HG02763 (cell line): ENCODE measurements around the gene TPST2.

Source experiments
- ATAC-seq: cut with Tn5 transposase; IDR thresholded peaks from one replicate; pipeline ENCODE4 v1.9.1; 2021; ENCODE audit warnings: mild to moderate bottlenecking, moderate library complexity; ENCODE audit not compliant: unreplicated experiment

Gene TPST2

GRCh38 chr22:26503758-26504157 is 86.2 kb downstream of the TPST2 start:
- no peak for ATAC-seq

DNA sequence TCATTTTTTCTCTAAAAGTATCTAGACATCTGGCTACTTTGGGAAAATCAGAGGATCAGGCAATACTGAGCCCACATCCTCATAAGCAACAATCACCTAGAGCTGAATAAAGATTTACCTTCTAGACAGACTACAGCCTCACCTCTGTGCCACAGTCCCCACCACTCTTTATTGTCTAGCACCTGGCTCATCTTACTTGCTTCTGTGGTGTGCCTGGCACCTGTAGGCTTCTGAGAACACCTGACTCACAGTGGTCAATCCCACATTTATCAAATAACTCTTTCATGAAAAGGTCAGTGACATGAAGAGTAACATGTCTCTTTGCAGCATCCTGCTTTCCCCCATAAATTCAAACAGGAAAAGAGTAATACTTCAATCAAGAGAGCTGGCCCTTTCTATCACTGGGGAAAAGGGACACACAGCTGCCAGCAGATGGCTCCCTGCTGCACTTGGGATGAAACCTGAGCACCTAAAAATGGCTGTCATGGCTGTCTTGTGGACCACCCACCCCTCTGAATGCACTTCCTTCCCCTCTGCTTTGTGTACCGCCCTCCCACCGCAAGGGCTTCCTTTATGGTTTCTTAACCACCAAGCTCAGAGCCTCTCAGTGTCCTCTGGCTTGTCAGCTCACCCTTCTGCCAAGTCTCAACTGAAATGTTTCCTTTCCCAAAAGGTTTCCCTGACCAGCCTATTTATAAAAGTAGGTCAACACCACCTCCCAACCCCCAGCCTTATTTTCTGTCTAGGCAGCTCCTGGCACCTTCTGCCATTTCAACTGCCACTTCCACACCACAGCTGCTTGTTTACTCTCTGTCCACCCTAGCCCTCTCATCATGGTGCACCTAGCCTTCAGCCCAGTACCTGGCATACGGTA is 87.0 kb downstream of the TPST2 start:
- ATAC-seq, result no peak

DNA sequence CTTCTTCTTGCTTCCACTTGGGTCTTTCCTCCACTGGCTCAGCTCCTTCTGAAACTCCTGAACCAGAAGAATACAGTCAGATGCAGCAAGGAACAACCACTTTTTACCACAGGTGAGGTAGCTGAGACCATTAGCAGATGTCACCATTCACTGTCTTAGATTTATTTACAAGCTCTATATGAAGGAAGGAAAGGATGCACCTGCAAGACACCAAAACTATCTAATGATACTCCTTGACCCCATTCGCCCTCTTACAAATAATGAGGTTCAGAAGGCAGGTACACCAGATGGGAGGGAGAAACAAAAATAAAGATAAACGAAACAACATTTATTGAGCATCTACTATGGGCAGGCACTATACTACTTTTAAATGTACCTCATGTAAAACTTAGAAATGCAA is 87.9 kb downstream of the TPST2 start:
- no peak for ATAC-seq

GRCh38 chr22:26499188-26499703 is 90.7 kb downstream of the TPST2 start:
- no peak for ATAC-seq

DNA sequence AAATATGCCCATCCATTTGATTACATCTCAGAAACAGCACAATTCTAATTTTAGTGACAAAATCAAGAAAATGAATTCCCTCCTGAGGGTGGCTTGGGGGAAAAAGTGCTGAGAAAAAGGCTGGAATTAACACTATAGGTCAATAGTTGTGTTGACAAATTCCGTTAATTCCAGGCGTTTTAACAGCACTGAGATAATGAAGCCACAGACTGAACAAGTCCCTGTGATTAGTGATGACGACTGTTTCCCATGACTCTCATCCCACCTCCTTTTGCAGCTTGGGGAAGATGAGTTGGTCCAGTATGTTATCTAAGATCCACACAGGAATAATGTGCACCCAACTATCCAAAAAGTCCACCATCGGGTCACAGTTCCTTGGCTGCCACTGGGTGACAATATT is 93.5 kb downstream of the TPST2 start:
- no peak for ATAC-seq

- ATAC-seq, result no peak
Observed at GRCh38 chr22:26494506-26494905, 95.4 kb downstream of the TPST2 start.

- no peak for ATAC-seq
Observed at GRCh38 chr22:26492220-26492619, 97.7 kb downstream of the TPST2 start.

DNA sequence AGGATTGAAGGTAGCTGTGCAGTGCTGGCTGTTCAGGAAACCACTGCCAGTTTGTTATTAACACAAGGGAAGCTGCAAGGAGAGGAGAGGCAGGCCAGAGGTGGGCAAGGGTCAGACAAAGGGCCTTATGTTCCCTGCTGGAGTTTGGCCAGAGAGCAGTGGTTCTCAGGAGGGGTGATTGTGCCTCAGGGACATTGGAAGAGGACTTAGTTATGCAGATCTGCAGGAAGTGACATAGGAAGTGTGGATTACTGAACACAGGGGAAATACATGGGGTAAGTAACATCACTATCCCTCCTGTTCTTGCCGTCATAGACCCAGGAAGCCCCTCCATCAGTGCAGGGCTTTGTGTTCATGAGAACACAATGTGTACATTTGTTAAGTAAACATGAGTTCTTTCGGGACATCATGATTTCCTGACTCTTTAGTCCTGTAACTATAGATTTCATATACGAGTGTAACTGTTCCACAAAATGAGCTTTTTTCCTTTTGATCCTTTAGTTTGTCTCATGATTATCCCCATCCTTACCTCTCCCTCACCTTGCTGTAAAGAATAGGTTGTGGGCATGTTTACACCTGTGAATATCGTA is 100.4 kb downstream of the TPST2 start:
- ATAC-seq, result no peak

DNA sequence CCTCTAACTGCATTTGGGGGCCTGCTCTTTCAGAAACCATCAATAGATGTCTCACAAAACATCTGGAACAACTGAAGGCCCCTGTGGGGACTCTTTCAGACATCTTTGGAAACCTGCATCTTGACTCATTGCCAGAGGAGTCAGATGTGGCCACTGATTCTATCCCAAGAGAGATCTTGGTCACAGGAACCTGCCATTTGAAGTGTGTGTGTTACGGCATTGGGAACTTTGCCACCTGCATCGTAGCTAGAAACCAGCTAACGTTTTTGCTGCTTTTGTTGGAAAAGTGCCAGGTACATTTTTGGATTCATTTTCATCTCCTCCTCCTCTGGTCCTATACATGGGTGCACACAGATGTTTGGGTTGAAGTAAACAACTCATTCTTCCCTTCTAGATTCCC is 101.9 kb downstream of the TPST2 start:
- ATAC-seq, result no peak

GRCh38 chr22:26486394-26486793 is 103.5 kb downstream of the TPST2 start:
- no peak for ATAC-seq

DNA sequence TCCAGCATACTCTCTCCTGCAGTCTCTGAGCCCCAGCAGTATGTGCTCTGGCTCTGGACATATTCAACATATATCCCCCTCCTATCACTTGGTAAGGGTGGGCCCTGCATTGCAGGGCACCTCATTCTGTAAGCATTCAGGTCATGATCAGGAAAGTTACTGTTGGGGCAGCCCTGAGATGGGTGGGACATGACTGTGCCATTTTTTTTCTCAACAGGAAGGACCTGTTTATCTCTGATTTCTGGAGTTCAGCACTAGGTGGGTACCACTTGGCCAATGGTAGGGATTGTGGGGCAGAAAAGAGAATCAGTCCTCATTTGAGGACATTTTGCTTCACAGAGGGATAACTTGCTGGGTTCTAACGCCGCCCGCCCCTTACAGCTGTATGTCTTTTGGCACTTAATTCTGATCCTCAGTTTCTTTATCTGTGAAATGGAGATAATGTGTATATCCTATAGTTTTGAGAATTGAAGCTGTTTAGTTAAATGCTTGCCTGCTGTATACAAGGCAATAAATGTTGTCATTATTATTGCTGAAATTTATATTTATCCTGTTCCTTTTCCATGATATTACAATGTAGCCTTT is 104.0 kb downstream of the TPST2 start:
- no peak for ATAC-seq

DNA sequence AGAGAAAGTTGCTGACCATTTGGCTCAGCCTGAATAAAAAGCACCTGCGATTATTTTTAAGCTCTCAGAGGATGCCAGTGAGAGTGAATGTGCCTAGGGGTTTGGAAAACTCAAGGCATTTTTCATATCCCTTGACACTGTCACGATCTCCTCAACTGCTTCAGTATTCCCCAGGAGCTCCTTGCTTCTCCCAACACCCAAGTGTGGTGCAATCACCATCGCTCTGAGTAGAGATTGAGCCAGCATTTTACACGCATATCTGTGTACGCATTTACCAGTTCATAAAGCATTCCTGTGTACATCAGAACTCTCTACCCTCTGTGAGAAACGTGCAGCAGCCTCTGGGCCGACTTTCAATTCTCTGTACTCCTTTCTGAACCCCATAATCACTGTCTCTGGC is 104.9 kb downstream of the TPST2 start:
- ATAC-seq, result no peak

GRCh38 chr22:26484360-26484706 is 105.6 kb downstream of the TPST2 start:
- ATAC-seq, result no peak

- ATAC-seq, result peak; percentile 79
Observed at GRCh38 chr22:26483439-26484359, 106.2 kb downstream of the TPST2 start, which contains the start of the genes HPS4 and SRRD. TSS of gene HPS4 (minus strand) at chr22:26483783. CDS start at chr22:26481762, 2,021 bp downstream. TSS of gene SRRD (plus strand) at chr22:26483877. CDS start at chr22:26483891, 14 bp downstream.

- ATAC-seq, result no peak
Observed at GRCh38 chr22:26483043-26483438, 106.9 kb downstream of the TPST2 start.

DNA sequence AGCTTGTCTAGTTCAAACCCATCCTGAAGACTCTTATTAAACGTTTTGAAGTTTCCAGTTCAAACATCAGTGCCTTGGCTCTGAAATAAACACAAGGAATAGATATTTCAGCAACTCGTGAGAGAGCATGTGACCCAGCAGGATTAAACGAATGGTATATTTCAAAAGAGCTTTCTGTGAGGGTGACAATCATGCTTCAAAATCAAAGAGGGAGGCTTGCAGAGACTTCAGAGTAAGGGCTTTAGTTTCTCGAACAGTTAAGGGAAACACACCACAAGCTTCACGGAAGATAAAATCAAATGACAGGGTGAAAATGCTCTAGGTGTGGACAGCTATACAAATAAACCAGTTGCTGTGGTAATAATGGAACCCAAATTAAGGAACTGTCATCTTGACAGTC is 107.8 kb downstream of the TPST2 start:
- ATAC-seq, result no peak

DNA sequence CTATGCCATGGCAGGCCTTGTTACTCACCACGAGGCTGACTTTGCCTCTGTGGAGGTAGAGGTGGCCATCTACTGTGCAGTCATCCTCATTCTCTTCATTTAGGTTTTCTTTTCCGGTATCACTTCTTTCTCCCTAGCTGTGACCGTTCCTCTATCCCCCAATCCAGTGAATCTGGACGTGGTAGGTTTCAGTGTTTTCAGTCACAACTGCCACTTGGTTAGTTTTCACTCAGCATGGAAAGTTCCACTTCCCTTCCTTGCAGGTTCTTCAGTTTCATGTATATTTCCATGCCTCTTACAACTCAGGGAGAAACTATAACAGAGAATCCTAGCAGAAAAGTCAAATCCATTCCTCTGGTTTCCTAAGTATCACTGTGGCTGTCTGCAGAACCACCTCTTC is 108.2 kb downstream of the TPST2 start:
- ATAC-seq, result no peak

- ATAC-seq, result no peak
Observed at GRCh38 chr22:26481112-26481693, 108.7 kb downstream of the TPST2 start.

- no peak for ATAC-seq
Observed at GRCh38 chr22:26480611-26480932, 109.4 kb downstream of the TPST2 start.

DNA sequence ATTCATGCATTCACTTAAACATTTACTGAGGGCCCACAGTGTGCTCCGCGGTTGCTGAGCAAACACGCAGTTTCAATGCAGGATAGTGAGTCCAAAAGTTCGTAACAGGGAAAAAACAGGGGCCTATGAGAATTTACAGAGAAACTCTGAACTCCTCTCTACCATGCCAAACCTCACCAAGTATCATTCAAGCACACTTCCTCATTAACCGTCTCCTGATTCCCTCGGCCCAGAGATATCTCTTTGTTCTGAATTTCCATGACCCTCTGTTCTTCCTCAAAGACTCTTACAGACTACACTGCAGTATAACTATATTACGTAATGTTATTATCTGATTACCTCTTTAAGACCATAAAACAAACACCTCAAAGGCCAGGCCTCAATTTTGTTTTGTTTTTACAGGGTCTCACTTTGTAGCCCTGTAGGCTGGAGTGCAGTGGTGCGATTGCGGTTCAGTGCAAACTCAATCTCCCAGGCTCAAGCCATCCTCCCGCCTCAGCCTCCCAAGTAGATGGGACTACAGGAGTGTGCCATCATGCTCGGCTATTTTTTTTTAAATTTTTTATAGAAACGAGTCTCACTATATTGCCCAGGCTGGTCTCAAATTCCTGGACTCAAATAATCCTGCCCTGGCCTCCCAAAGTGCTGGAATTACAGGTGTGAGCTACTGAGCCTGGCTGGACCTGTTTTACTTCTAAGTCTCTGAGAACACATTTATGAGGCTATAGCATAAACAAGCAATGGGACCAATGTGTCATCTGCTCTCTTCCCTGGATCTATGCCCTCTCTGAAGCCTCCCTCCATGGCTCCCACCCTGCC is 109.9 kb downstream of the TPST2 start:
- no peak for ATAC-seq
